HG02938 (cell line): ENCODE data around the gene MMAA.
"Not testable (repeated sequence)": the region's sequence is repeated elsewhere in the genome, so short reads cannot be mapped to it uniquely, and the experiment has no call there.

Experiments used
- ATAC-seq: cut with Tn5 transposase; IDR thresholded peaks from one replicate; pipeline ENCODE4 v1.9.1; 2021; ENCODE audit warnings: mild to moderate bottlenecking, moderate library complexity; ENCODE audit not compliant: unreplicated experiment

MMAA gene

GRCh38 chr4:145626623-145626982, 7.4 kb downstream of the MMAA start:
- no peak for ATAC-seq

GRCh38 chr4:145635117-145635516, 15.9 kb downstream of the MMAA start:
- no peak for ATAC-seq

- ATAC-seq = no peak
Observed at GRCh38 chr4:145635630-145636029, 16.4 kb downstream of the MMAA start.

GRCh38 chr4:145639186-145639698, 20.1 kb downstream of the MMAA start:
- ATAC-seq = no peak

GRCh38 chr4:145640236-145640635, 21.1 kb downstream of the MMAA start:
- not testable (repeated sequence) for ATAC-seq

GRCh38 chr4:145643295-145643694, 24.1 kb downstream of the MMAA start:
- no peak for ATAC-seq

GRCh38 chr4:145644699-145645098, 25.5 kb downstream of the MMAA start:
- ATAC-seq = no peak

GRCh38 chr4:145656156-145656555, 37.0 kb downstream of the MMAA start:
- no peak for ATAC-seq

GRCh38 chr4:145660064-145660463, 40.9 kb downstream of the MMAA start:
- no peak for ATAC-seq

GRCh38 chr4:145663194-145663593, 44.0 kb downstream of the MMAA start:
- ATAC-seq = no peak

GRCh38 chr4:145665773-145666172, 46.6 kb downstream of the MMAA start:
- ATAC-seq = no peak

- ATAC-seq = peak; percentile 66
Observed at GRCh38 chr4:145670422-145670821, 51.2 kb downstream of the MMAA start.

- ATAC-seq = no peak
Observed at GRCh38 chr4:145679520-145679919, 60.3 kb downstream of the MMAA start.

GRCh38 chr4:145679991-145680455, 60.8 kb downstream of the MMAA start, which contains the start of gene C4orf51:
Gene C4orf51, plus strand, starts transcription at chr4:145680146. Its CDS starts 58 bp downstream, at chr4:145680204.
- no peak for ATAC-seq

GRCh38 chr4:145680902-145681301, 61.7 kb downstream of the MMAA start:
- ATAC-seq = no peak

GRCh38 chr4:145681518-145681917, 62.3 kb downstream of the MMAA start:
- no peak for ATAC-seq

GRCh38 chr4:145681956-145682355, 62.8 kb downstream of the MMAA start:
- ATAC-seq = no peak

GRCh38 chr4:145686991-145687390, 67.8 kb downstream of the MMAA start:
- ATAC-seq = no peak

- ATAC-seq = no peak
Observed at GRCh38 chr4:145690610-145691009, 71.4 kb downstream of the MMAA start.

GRCh38 chr4:145691416-145691815, 72.2 kb downstream of the MMAA start:
- not testable (repeated sequence) for ATAC-seq

GRCh38 chr4:145694929-145695328, 75.7 kb downstream of the MMAA start:
- ATAC-seq = no peak

- no peak for ATAC-seq
Observed at GRCh38 chr4:145697332-145697731, 78.1 kb downstream of the MMAA start.

GRCh38 chr4:145698507-145698906, 79.3 kb downstream of the MMAA start:
- ATAC-seq = no peak
